ENCODE data around the gene PCK1.
A peak's percentile ranks its signal among the peaks of the same experiment; 100 is the strongest.

The PCK1 gene

GRCh38 chr20:57591289-57592229, 30.6 kb downstream of the PCK1 start:
- Histone ChIP-seq H3K9me3 (ENCODE audit: insufficient read depth, low read length) (peaks cover 17% of the 10 kb centered on the region; the same call in 1 of the 2 replicates), H3K27me3 (ENCODE audit: insufficient read depth, insufficient read length) (no peaks in the 10 kb centered on the region), H3K36me3 (ENCODE audit: insufficient read depth, insufficient read length, low read length) (no peaks in the 10 kb centered on the region), H3K9ac (ENCODE audit: insufficient read length, low read depth) (no peak overlapping the region), H3K4me3 (ENCODE audit: insufficient read length, low read depth) (no peak overlapping the region), H3K4me1 (ENCODE audit: insufficient read depth, insufficient read length) (peaks cover 17% of the 10 kb centered on the region)
- TF ChIP-seq SUZ12 (IDR thresholded peaks at IDR 0.05; ENCODE audit: extremely low read depth, insufficient read depth, insufficient read length) (no peak), YY1 (IDR thresholded peaks at IDR 0.05; ENCODE audit: insufficient read depth, insufficient read length) (no peak), ZNF274 (IDR thresholded peaks at IDR 0.05; ENCODE audit: low read depth, low read length) (no peak)
- no peak for DNase-seq (ENCODE audit: low read depth, low spot score)

- Histone ChIP-seq H3K9ac (ENCODE audit: insufficient read length, low read depth) (no peak overlapping the region), H3K36me3 (ENCODE audit: insufficient read depth, insufficient read length, low read length) (no peaks in the 10 kb centered on the region), H3K4me1 (ENCODE audit: insufficient read depth, insufficient read length) (peaks cover 20% of the 10 kb centered on the region), H3K4me3 (ENCODE audit: insufficient read length, low read depth) (no peak overlapping the region), H3K9me3 (ENCODE audit: insufficient read depth, low read length) (peaks cover 7% of the 10 kb centered on the region; the same call in 1 of the 2 replicates), H3K27me3 (ENCODE audit: insufficient read depth, insufficient read length) (no peaks in the 10 kb centered on the region)
- TF ChIP-seq SUZ12 (IDR thresholded peaks at IDR 0.05; ENCODE audit: extremely low read depth, insufficient read depth, insufficient read length) (no peak), ZNF274 (IDR thresholded peaks at IDR 0.05; ENCODE audit: low read depth, low read length) (no peak), YY1 (IDR thresholded peaks at IDR 0.05; ENCODE audit: insufficient read depth, insufficient read length) (no peak)
- DNase-seq (ENCODE audit: low read depth, low spot score): no peak
Measured at GRCh38 chr20:57592263-57593092, 31.6 kb downstream of the PCK1 start.

GRCh38 chr20:57593134-57593886, 32.4 kb downstream of the PCK1 start:
- Histone ChIP-seq H3K9ac (ENCODE audit: insufficient read length, low read depth) (no peak overlapping the region), H3K9me3 (ENCODE audit: insufficient read depth, low read length) (no peaks in the 10 kb centered on the region), H3K36me3 (ENCODE audit: insufficient read depth, insufficient read length, low read length) (no peaks in the 10 kb centered on the region), H3K27me3 (ENCODE audit: insufficient read depth, insufficient read length) (no peaks in the 10 kb centered on the region), H3K4me3 (ENCODE audit: insufficient read length, low read depth) (no peak overlapping the region), H3K4me1 (ENCODE audit: insufficient read depth, insufficient read length) (peaks cover 23% of the 10 kb centered on the region)
- TF ChIP-seq SUZ12 (IDR thresholded peaks at IDR 0.05; ENCODE audit: extremely low read depth, insufficient read depth, insufficient read length): no peak
- no peak for TF ChIP-seq ZNF274 (IDR thresholded peaks at IDR 0.05; ENCODE audit: low read depth, low read length)
- no peak for TF ChIP-seq YY1 (IDR thresholded peaks at IDR 0.05; ENCODE audit: insufficient read depth, insufficient read length)
- DNase-seq (ENCODE audit: low read depth, low spot score): no peak

GRCh38 chr20:57594092-57594951, 33.4 kb downstream of the PCK1 start:
- no peaks in the 10 kb centered on the region for H3K27me3 ChIP-seq (ENCODE audit: insufficient read depth, insufficient read length)
- no peaks in the 10 kb centered on the region for H3K36me3 ChIP-seq (ENCODE audit: insufficient read depth, insufficient read length, low read length)
- H3K4me3 ChIP-seq (ENCODE audit: insufficient read length, low read depth): no peak overlapping the region
- peak overlapping the region; percentile 8 for H3K9ac ChIP-seq (ENCODE audit: insufficient read length, low read depth)
- TF ChIP-seq YY1 (IDR thresholded peaks at IDR 0.05; ENCODE audit: insufficient read depth, insufficient read length) (no peak), ZNF274 (IDR thresholded peaks at IDR 0.05; ENCODE audit: low read depth, low read length) (no peak), SUZ12 (IDR thresholded peaks at IDR 0.05; ENCODE audit: extremely low read depth, insufficient read depth, insufficient read length) (no peak)
- no peaks in the 10 kb centered on the region for H3K9me3 ChIP-seq (ENCODE audit: insufficient read depth, low read length)
- peaks cover 23% of the 10 kb centered on the region for H3K4me1 ChIP-seq (ENCODE audit: insufficient read depth, insufficient read length)
- DNase-seq (ENCODE audit: low read depth, low spot score): no peak

GRCh38 chr20:57595041-57596030, 34.4 kb downstream of the PCK1 start:
- no peaks in the 10 kb centered on the region for H3K27me3 ChIP-seq (ENCODE audit: insufficient read depth, insufficient read length)

More at GRCh38 chr20:57595041-57596030, 34.4 kb downstream of the PCK1 start:
- no peaks in the 10 kb centered on the region for H3K9me3 ChIP-seq (ENCODE audit: insufficient read depth, low read length)
- H3K4me3 ChIP-seq (ENCODE audit: insufficient read length, low read depth): no peak overlapping the region
- H3K36me3 ChIP-seq (ENCODE audit: insufficient read depth, insufficient read length, low read length): no peaks in the 10 kb centered on the region
- no peak for DNase-seq (ENCODE audit: low read depth, low spot score)
- peaks cover 22% of the 10 kb centered on the region for H3K4me1 ChIP-seq (ENCODE audit: insufficient read depth, insufficient read length)
- TF ChIP-seq ZNF274 (IDR thresholded peaks at IDR 0.05; ENCODE audit: low read depth, low read length): no peak
- TF ChIP-seq SUZ12 (IDR thresholded peaks at IDR 0.05; ENCODE audit: extremely low read depth, insufficient read depth, insufficient read length): no peak
- no peak for TF ChIP-seq YY1 (IDR thresholded peaks at IDR 0.05; ENCODE audit: insufficient read depth, insufficient read length)
- no peak overlapping the region for H3K9ac ChIP-seq (ENCODE audit: insufficient read length, low read depth)
